Left ventricle myocardium inferior (tissue), 1 donor: ENCODE data around the gene CD164. TPM values are rescaled to one million over a fixed set of nuclear protein-coding genes. Genes with fewer than 3 reads are reported as not detected.

Source experiments
- DNase-seq: peaks from one replicate; pipeline ENCODE4 v3.0.0-alpha.2; 2020
- H3K27ac ChIP-seq: fragments of 200-600 bp; replicated peaks from 2 replicates; pipeline ENCODE4 v1.8.0; 2021
- H3K27me3 ChIP-seq: fragments of 200-600 bp; 2 replicates; pipeline ENCODE4 v1.8.0; 2021; ENCODE audit warnings: low read depth
- H3K36me3 ChIP-seq: fragments of 200-600 bp; 2 replicates; pipeline ENCODE4 v1.8.0; 2021
- H3K4me1 ChIP-seq: fragments of 200-600 bp; 2 replicates; pipeline ENCODE4 v1.8.0; 2021
- H3K4me3 ChIP-seq: fragments of 200-600 bp; 2 replicates; pipeline ENCODE4 v1.8.0; 2021; ENCODE audit warnings: mild to moderate bottlenecking, moderate library complexity
- H3K9me3 ChIP-seq: fragments of 200-600 bp; replicated peaks from 2 replicates; pipeline ENCODE4 v1.8.0; 2021
- CTCF ChIP-seq: fragments of 200-600 bp; IDR thresholded peaks from 2 replicates; pipeline ENCODE4 v1.8.0; 2021; ENCODE audit warnings: antibody characterized with exemption, mild to moderate bottlenecking, borderline replicate concordance
- intact Hi-C: fragments of 100-400 bp; cut with micrococcal nuclease; formaldehyde crosslinking; loops from one replicate; pipeline ENCODE4 v1.11.0; 2022
- total RNA-seq: library from RNA; stranded (reverse); fragmentation: NEBNext Ultra II Directional; extraction: Animal tissue kit (Norgen Biotek cat#: 25700); gene quantifications from one replicate; pipeline ENCODE4 v1.2.1, GENCODE V29; 2021
- donor health status: DM: no; HTN: yes; CAD: no; lungs with severe emphysema.

Gene CD164
- total RNA-seq, 1 donor from 2014 or later, result 93.3 TPM

DNA sequence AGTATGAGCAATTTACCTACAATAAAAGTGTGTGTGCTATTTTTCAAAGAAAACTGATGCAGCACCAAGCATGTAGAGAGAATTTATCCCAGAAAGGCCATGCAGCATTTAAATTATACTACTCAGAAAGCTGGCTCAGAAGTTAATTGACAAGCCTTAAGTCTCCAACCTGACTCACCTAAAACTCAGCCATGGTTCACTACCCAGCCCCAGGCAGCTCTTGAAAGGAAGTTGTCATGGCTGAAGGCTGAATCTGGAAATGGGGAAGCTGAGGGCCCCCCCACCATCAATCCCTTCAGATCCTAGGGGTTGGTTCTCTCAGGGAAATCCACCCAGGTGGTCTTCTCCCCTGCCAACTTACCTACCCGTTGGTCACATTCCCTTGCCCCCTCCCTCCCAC, 38.5 kb upstream of the CD164 start:
- Histone ChIP-seq H3K36me3 (no peaks in the 10 kb centered on the region), H3K4me3 (no peak overlapping the region), H3K9me3 (no peaks in the 10 kb centered on the region), H3K27ac (no peak overlapping the region), H3K27me3 (no peaks in the 10 kb centered on the region), H3K4me1 (no peaks in the 10 kb centered on the region)
- no peak for DNase-seq
- TF ChIP-seq CTCF, result no peak
- intact Hi-C loops, result no loop called here

- DNase-seq, result no peak
- TF ChIP-seq CTCF, result no peak
- H3K27me3 ChIP-seq, result no peaks in the 10 kb centered on the region
- no peak overlapping the region for H3K27ac ChIP-seq
- H3K4me3 ChIP-seq, result no peak overlapping the region
- no peaks in the 10 kb centered on the region for H3K4me1 ChIP-seq
- intact Hi-C loops, result no loop called here
- no peaks in the 10 kb centered on the region for H3K36me3 ChIP-seq
- H3K9me3 ChIP-seq, result no peaks in the 10 kb centered on the region
These were observed 35.4 kb upstream of the CD164 start for GRCh38 chr6:109417646-109418045.

- Histone ChIP-seq H3K27me3 (no peaks in the 10 kb centered on the region), H3K9me3 (no peaks in the 10 kb centered on the region), H3K4me3 (no peak overlapping the region), H3K27ac (no peak overlapping the region), H3K36me3 (no peaks in the 10 kb centered on the region), H3K4me1 (no peaks in the 10 kb centered on the region)
- DNase-seq, result no peak
- intact Hi-C loops, result no loop called here
- TF ChIP-seq CTCF, result no peak
These were observed 28.8 kb upstream of the CD164 start for GRCh38 chr6:109411034-109411433.

- Histone ChIP-seq H3K9me3 (no peaks in the 10 kb centered on the region), H3K27ac (no peak overlapping the region), H3K27me3 (no peaks in the 10 kb centered on the region), H3K4me3 (no peak overlapping the region), H3K36me3 (no peaks in the 10 kb centered on the region), H3K4me1 (no peaks in the 10 kb centered on the region)
- intact Hi-C loops, result no loop called here
- no peak for DNase-seq
- no peak for TF ChIP-seq CTCF
These were observed 23.9 kb upstream of the CD164 start for GRCh38 chr6:109406196-109406595.

GRCh38 chr6:109397020-109397419, 14.8 kb upstream of the CD164 start:
- Histone ChIP-seq H3K36me3 (no peaks in the 10 kb centered on the region), H3K9me3 (no peaks in the 10 kb centered on the region), H3K4me3 (no peak overlapping the region), H3K27ac (no peak overlapping the region), H3K4me1 (no peaks in the 10 kb centered on the region), H3K27me3 (no peaks in the 10 kb centered on the region)
- DNase-seq, result no peak
- intact Hi-C loops, result no loop called here
- TF ChIP-seq CTCF, result peak; percentile 41
